HG03108 (cell line): ENCODE data around the gene SCN4A.
"Not testable (repeated sequence)": the region's sequence is repeated elsewhere in the genome, so short reads cannot be mapped to it uniquely, and the experiment has no call there.

Experiments used
- ATAC-seq: cut with Tn5 transposase; IDR thresholded peaks from one replicate; pipeline ENCODE4 v1.9.1; 2021; ENCODE audit warnings: moderate library complexity; ENCODE audit not compliant: unreplicated experiment

SCN4A gene

DNA sequence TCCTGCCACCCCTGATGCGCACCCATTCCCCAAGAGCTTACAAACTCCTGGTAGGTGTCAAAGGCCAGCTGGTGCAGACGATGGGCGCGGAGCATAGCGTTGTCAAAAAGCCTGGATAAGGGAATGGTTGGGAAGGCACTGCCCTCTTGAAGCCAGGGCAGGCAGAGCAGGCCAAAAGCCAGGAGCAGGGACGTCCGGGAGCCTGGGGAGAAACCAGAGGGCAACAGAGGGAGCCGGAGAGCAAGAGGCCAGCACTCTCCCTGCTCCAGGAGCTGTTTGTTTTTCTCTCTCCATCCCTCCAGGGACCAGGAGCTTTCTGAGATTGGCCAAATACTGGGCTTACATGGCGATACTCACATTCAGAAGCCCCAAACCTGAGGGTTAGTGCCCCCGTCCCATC lies 54.4 kb downstream of the SCN4A start:
- no peak for ATAC-seq

DNA sequence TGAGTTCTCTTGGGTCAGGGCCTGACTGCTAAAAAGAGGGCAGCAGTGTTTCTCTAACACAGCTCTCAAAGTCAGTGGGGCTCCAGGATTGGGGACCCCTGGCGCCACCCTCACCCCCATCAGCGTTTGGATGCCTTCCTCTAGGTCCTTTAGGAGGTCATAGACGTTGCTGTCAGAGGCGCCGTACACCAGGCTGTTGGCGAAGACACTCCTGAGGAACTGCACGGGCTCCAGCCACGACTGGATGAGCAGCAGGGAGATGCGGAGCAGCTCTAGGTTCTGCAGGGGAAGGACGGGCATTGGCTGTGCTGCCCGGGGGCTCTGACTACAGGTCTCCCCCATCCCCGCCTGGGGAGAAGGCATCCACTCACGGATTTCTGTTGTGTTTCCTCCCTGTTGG lies 55.1 kb downstream of the SCN4A start:
- ATAC-seq: no peak

DNA sequence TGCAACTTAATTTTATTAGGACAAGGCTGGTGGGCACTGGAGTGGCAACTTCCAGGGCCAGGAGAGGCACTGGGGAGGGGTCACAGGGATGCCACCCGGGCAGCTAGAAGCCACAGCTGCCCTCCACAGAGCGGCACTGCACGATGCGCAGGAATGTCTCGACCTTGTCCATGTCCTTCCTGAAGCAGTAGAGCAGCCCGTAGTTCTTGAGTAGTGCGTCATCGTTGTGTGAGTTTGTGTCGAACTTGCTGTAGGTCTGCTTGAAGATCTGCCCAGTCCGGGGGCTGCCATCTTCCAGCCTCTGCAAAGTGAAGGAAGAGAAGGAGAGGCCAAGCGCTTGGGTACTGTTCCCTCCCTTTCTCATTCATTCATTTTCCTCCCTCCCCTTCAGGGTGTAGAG lies 55.5 kb downstream of the SCN4A start:
- not testable (repeated sequence) for ATAC-seq

DNA sequence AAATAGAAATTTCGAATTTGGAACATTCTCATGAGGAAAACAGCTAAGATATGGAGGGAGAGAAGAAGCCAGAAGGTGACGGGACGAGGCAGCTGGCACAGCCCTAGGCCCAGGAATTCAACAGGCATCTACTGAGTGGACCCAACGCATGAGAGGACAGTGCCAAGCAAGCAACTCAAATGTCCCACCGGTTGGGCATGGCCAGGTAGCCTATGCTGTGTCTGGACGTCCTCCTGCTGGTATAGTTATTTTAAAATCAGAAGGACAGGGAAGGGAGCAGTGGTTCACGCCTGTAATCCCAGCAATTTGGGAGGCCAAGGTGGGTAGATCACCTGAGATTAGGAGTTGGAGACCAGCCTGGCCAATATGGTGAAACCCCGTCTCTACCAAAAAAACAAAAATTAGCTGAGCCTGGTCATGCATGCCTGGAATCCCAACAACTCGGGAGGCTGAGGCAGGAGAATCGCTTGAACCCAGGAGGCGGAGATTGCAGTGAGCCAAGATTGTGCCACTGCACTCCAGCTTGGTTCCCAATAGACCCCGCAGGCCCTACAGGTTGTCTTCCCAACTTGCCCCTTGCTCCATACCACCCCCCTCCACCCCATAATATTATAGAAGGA lies 56.0 kb downstream of the SCN4A start:
- ATAC-seq: no peak

DNA sequence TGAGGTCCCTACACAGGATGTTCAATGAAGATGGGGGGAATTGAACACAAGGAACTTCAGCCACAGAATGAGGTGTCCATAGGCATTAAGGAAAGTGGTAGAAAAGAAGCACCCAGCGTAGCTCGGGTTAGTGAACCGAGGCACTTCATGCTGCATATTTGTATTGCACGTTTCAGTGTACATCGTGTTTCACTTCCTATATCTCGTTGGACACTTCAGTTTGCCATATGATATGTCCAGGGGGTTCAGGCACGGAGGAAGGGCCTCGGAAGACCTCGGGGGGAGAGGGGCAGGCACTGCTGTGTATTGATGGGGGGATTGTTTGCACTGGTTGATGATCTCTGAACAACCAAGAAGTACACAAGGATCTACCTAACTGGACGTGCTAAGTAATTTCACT lies 57.0 kb downstream of the SCN4A start:
- ATAC-seq: peak; percentile 48

DNA sequence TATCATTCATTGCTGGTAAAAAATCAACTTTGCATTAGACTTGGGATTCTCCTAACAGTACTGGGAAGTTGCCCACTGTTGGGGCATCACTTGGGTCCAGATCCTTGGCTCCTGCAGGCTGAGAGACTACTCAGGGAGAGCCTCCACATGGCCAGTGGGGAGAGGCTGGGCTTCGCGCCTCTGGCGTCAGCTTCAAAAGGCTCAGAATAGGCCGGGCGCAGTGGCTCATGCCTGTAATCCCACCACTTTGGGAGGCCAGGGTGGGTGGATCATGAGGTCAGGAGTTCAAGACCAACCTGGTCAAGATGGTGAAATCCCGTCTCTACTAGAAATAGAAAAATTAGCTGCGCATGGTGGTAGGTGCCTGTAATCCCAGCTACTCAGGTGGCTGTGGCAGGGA lies 58.2 kb downstream of the SCN4A start:
- ATAC-seq: no peak

DNA sequence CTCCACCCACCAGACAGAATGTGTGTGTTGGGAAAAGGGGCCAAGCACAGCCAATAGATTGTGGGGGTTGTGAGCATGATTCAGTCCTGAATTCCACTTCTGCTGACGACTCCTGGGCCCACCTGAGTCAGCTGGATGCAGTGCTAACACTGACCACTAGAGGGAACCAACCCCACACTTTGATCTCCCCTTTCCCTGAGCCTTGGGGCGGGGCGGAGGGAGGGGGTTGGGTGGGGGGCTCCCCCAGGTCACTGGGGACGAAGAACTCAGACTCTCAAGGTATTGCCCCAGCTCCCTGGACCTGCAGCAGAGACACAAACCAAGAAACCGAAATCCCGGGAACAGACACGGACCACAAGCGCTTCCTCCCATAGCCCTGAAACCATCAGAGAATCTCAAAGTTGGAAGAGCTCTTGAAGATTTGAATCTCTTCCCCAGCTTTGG lies 61.0 kb downstream of the SCN4A start:
- ATAC-seq: no peak

DNA sequence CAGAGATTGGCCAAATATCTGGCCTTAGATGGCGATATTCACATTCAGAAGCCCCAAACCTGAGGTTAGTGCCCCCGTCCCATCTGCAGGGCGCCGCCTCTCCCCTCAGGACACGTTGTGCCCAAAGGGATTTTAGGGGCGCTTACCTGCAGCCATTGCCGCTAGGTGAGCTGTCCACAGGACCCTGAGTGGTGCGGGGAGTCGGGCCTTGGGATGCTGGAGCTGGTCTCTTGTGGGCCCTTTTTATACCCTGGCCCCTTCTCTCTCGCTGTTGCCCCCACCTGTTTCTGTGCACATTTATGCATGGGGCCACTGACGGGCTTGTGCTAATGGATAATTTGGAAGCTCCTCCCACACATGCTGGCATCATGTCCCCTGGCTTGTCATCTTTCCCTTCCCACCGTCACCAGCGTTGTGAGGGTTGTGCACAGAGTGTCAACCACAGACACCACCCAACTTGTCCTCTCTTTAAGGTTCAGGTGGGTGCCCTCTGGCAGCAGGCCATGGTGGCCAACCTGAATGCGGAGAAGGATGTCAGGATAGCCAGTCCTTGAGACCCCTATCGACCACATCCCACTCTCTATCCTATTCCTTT lies 61.6 kb downstream of the SCN4A start, which contains the start of gene CSHL1:
Gene CSHL1, minus strand, starts transcription at position 218 of the 595 bp plus-strand sequence. Its CDS starts 62 bp downstream, at position 156.
- no peak for ATAC-seq

DNA sequence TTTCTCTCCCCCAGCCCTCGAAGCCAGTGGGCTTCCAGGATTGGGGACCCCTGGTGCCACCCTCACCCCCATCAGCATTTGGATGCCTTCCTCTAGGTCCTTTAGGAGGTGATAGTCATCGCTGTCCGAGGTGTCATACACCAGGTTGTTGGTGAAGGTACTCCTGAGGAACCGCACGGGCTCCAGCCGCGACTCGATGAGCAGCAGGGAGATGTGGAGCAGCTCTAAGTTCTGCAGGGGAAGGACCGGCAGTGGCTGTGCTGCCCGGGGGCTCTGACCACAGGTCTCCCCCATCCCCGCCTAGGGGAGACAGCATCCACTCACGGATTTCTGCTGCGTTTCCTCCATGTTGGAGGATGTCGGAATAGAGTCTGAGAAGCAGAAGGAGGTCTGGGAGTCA lies 62.6 kb downstream of the SCN4A start:
- no peak for ATAC-seq

DNA sequence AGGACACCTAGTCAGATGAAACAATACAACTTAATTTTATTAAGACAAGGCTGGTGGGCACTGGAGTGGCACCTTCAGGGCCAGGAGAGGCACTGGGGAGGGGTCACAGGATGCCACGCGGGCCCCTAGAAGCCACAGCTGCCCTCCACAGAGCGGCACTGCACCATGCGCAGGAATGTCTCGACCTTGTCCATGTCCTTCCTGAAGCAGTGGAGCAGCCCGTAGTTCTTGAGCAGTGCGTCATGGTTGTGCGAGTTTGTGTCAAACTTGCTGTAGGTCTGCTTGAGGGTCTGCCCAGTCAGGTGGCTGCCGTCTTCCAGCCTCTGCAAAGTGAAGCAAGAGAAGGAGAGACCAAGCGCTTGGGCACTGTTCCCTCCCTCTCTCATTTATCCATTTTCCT lies 63.1 kb downstream of the SCN4A start:
- not testable (repeated sequence) for ATAC-seq

DNA sequence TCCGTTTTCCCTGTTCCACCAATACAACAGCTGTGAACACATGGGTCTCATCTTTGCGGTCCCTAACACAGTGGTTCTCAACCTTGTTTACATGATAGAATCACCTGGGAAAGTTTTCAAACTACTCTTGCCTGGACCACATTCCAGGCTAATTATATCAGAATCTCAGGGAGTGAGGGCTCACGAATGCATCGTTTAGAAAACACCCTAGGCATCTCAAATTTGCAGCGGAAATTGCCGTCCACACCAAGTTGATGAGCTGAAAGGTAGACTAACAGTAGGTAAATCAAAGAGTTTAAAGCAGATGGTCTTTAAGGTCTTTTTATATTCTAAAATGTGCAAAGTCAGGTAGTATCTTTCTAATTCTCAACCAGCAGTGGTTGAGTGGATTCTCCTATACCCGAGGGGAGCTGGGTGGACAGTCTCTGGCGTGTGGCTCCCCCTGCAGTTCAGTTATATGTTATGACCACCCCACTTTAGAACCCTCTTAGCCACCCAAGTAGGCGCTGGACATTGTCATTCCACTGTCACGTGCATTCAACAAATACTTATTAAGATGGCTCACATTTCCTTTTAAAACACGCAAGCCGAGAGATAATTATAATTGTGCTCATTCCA lies 65.4 kb downstream of the SCN4A start:
- ATAC-seq: not testable (repeated sequence)

DNA sequence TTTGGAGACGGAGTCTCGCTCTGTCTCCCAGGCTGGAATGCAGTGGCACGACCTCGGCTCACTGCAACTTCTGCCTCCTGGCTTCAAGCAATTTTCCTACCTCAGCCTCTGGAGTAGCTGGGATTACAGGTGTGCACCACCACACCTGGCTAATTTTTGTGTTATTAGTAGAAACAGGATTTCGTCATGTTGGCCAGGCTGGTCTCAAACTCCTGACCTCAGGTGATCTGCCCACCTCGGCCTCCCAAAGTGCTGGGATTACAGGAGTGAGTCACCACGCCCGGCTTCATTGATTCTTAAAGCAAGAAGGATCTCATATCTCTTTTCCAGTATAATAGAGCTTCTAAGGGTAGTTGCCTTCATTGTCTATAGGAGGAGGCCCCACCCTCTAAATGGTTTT lies 67.9 kb downstream of the SCN4A start:
- not testable (repeated sequence) for ATAC-seq

DNA sequence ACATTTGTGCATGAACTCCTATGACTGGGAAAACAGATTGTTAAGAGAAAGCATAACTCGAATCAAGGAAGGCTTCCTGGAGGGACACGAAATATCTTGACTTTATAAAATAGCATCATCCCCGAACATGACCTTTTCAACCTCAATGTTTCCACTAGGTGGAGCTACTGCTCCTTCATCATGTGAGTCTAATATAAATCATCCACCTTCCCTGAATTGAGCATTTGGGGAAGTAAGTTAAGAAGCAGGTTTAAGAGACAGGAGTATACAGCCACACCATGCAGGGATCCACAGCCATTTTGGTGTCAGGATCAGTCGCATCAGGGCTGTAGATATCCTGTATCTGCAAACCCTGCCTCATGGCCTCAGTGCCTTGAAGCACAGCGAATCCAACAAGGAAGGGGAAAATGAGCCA lies 68.9 kb downstream of the SCN4A start:
- ATAC-seq: not testable (repeated sequence)

DNA sequence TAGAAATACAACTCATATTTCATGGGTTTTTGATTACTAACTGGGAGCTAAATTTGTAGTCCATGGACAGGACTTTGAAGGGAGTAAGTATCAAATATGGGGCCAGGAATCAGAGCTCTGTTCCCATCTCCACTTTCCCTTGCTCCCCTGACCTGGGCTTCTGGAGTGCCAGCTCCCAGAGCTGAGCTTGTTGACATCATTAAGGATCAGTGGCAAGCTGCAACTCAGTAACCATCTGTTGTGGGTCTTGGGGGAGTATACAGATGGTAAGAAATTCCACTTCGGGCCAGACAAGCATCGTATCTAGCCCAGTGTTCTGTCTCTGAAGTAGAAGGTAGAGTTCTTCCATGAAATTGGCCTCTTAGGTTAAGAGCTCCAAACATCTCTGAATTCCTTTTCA lies 70.7 kb downstream of the SCN4A start:
- not testable (repeated sequence) for ATAC-seq

DNA sequence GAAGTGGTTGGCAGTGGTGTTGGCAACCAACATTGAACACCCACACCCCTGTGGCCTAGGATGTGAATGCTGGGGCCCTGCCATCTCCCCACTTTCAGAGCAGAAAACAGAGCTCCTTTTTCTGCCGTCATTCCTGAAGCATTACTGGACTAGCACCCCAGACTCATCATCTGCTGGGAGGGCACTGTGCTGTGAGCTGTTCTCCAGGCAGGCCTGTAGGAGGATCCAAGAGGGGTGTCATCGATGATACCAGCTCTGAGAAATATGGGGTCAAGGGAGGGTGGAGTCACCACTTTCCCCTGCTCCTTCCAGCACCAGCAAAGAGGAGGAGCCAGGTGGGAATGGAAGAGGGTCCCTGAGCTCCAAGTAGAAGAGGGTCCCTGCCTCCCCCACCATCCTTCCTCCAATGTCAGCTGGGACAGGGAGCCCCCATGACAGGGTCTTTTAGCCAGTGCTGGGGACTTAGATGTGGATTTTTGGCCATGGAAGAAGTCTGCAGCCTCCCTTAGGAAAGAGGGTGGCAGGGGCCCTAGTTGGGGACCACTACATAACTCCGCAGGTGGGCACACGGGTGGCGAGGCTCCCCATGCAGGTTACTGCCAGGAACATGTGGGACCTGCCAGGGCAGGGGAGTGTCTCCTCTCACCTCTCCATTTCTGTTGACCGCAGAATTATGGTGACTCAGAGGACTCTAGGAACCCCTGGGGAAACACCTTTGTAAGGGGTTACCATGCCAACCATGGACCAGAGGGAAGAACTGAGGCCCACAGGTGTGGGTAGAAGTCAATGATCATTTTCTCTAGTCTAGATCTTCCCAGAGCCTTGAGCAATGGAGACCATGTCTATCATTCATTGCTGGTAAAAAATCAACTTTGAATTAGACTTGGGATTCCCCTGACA lies 73.6 kb downstream of the SCN4A start:
- ATAC-seq: not testable (repeated sequence)

DNA sequence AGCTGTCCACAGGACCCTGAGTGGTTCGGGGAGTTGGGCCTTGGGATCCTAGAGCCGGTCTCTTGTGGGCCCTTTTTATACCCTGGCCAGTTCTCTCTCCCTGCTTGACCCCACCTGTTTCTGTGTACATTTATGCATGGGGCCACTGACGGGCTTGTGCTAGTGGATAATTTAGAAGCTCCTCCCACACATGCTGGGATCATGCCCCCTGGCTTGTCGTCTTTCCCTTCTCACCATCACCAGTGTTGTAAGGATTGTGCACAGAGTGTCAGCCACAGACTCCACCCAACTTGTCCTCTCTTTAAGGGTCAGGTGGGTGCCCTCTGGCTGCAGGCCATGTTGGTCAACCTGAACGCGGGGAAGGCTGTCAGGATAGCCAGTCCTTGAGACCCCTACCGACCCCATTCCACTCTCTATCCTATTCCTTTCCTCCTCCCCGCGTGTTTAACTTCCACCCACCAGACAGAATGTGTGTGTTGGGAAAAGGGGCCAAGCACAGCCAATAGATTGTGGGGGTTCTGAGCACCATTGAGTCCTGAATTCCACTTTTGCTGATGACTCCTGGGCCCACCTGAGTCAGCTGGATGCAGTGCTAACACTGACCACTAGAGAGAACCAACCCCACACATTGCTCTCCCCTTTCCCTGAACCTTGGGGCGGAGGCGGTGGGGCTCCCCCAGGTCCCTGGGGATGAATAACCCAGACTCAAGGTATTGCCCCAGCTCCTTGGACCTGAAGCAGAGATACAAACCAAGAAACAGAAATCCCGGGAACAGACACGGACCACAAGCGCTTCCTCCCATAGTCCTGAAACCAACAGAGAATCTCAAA lies 76.0 kb downstream of the SCN4A start, which contains the start of gene CSH1:
Gene CSH1, minus strand, starts transcription at position 51 of the 831 bp plus-strand sequence. CDS start 63 bp downstream, outside the sequence.
- not testable (repeated sequence) for ATAC-seq

DNA sequence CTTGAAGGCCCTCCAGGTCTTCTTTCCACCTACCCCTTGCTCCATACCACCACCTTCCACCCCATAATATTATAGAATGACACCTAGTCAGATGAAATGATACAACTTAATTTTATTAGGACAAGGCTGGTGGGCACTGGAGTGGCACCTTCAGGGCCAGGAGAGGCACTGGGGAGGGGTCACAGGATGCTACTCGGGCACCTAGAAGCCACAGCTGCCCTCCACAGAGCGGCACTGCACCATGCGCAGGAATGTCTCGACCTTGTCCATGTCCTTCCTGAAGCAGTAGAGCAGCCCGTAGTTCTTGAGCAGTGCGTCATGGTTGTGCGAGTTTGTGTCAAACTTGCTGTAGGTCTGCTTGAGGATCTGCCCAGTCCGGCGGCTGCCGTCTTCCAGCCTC lies 77.9 kb downstream of the SCN4A start:
- not testable (repeated sequence) for ATAC-seq

DNA sequence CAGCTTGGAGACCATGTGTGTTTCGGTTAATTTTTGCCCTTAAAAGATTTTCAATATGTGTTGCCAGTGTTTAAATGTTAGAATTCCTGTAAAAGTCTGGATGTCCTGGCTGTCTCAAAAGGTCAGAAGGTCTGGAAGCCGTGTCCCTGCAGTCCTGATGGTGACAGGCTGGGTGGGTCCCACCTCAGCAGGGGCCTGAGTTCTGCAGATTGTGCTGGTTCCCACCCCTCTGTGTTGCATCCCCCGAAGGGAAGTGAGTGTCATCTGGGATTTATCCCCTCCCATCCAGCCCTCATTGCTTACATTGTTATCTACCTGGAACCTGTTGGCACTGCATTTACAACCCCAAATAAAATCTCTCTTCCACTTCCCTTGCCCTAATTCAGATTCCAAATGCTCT lies 78.7 kb downstream of the SCN4A start:
- not testable (repeated sequence) for ATAC-seq

DNA sequence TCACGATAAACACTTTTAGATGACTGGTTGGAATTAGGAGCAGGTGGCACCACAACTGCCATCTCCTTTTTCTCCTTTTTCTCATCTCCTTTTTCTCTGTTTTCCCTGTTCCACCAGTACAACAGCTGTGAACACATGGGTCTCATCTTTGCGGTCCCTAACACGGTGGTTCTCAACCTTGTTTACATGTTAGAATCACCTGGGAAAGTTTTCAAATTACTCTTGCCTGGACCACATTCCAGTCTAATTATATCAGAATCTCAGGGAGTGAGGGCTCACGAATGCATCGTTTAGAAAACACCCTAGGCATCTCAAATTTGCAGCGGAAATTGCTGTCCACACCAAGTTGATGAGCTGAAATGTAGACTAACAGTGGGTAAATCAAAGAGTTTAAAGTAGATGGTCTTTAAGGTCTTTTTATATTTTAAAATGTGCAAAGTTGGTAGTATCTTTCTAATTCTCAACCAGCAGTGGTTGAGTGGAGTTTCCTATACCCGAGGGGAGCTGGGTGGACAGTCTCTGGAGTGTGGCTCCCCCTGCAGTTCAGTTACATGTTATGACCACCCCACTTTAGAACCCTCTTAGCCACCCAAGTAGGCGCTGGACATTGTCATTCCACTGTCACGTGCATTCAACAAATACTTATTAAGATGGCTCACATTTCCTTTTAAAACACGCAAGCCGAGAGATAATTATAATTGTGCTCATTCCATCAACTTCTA lies 80.2 kb downstream of the SCN4A start:
- ATAC-seq: not testable (repeated sequence)
